22Rv1 (cell line): ENCODE measurements around the gene GPC6.

Experiments used
- ZFX ChIP-seq: fragments of 450-650 bp; IDR thresholded peaks from 2 replicates; pipeline ENCODE4 v1.6.1; 2017; ENCODE audit warnings: antibody characterized with exemption, borderline replicate concordance
- TF ChIP-seq, protein P1 (sequence below): fragments of 450-650 bp; IDR thresholded peaks from 2 replicates; pipeline ENCODE4 v1.5.1; 2017; ENCODE audit warnings: mild to moderate bottlenecking

DNA sequence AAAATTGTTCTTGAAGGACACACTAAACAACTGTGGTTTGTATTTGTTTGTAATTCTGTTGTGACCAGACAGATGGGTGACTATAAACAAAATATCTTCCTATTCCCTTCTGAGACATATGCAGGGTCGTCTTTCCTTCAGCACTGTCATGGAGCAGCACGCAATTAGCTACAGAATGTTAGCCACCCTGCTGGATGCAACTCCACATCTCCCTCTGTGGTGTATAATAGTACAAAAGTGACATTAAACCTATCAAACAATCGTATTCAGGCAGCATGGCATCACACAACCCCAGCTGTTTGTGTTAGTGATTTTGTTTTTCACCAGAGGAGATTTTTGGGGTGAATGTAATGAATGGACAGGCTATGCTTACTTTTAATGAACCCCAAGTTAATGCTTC, 146.2 kb downstream of the GPC6 start:
- TF ChIP-seq, protein P1, sequence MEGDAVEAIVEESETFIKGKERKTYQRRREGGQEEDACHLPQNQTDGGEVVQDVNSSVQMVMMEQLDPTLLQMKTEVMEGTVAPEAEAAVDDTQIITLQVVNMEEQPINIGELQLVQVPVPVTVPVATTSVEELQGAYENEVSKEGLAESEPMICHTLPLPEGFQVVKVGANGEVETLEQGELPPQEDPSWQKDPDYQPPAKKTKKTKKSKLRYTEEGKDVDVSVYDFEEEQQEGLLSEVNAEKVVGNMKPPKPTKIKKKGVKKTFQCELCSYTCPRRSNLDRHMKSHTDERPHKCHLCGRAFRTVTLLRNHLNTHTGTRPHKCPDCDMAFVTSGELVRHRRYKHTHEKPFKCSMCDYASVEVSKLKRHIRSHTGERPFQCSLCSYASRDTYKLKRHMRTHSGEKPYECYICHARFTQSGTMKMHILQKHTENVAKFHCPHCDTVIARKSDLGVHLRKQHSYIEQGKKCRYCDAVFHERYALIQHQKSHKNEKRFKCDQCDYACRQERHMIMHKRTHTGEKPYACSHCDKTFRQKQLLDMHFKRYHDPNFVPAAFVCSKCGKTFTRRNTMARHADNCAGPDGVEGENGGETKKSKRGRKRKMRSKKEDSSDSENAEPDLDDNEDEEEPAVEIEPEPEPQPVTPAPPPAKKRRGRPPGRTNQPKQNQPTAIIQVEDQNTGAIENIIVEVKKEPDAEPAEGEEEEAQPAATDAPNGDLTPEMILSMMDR = no peak
- TF ChIP-seq ZFX = no peak
